EH (cell line): ENCODE results near the gene ZNF528.

Experiments
- DNase-seq: peaks from one replicate; pipeline ENCODE4 v3.0.0-alpha.2; 2015; ENCODE audit warnings: low read depth

Gene ZNF528

GRCh38 chr19:52397310-52398080, at the start of gene ZNF528:
Gene ZNF528, plus strand, starts transcription at chr19:52397849. Its CDS starts 4,165 bp downstream, at chr19:52402014.
- peak; percentile 94 for DNase-seq

DNA sequence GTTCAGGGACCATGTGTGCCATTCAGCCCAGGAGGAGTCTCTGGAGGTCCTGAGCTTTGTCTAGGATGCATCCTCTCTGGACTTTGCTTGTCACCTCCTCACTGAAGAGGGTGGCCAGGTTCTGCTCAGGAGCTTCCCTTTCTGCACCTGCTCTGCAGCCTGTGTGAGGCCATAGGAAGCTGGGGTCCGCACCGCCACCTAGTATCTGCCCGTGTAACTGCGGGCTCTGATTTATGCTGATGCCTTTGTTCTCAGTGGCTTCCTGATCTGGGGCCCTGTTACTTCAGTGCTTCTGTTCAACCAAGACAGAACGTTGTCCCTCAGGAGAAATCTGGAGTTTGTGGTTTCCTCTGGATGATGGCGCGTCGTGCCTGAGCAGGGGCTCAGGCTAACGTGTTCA, 46.1 kb upstream of the ZNF528 start:
- no peak for DNase-seq

DNA sequence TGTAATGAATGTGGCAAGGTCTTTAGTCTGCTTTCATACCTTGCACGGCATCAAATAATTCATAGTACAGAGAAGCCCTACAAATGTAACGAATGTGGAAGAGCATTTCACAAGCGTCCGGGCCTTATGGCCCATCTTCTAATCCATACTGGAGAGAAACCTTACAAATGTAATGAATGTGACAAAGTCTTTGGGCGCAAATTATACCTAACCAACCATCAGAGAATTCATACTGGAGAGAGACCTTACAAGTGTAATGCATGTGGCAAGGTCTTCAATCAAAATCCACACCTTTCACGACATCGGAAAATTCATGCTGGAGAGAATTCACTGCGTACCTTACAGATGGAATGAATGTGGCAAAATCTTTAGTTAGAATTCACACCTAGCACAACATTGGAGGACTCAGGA, 31.2 kb upstream of the ZNF528 start:
- DNase-seq, result no peak

GRCh38 chr19:52369559-52370340, 27.9 kb upstream of the ZNF528 start, which contains the start of gene ZNF880:
Gene ZNF880, plus strand, starts transcription at chr19:52369923. Its CDS starts 43 bp downstream, at chr19:52369966.
- DNase-seq, result peak; percentile 89

GRCh38 chr19:52370341-52370710, 27.3 kb upstream of the ZNF528 start:
- no peak for DNase-seq

DNA sequence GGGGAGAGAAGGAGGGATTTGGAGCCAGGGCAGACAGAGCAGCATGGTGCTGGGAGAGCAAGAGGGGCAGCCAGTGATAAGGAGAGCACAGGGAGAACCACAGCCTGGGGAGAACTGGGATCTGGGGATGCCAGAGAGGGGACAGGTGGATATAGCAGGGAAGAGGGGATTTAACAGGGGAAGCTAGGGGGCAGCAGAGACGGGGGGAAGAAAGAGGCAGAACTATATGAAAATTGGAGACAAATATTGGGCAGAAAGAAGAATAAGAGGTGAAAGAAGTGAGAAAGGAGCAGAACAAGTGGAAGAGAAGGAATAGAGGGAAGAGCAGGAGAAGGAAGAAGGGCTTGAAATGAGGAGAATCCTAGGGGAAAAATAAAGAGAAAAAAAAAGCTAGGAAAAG, 6.5 kb upstream of the ZNF528 start:
- no peak for DNase-seq

- DNase-seq, result peak; percentile 16
Measured at GRCh38 chr19:52398081-52398441, 412 bp downstream of the ZNF528 start.

- no peak for DNase-seq
Measured at GRCh38 chr19:52410276-52410675, 12.6 kb downstream of the ZNF528 start.

- no peak for DNase-seq
Measured at GRCh38 chr19:52415711-52416110, 18.1 kb downstream of the ZNF528 start.

- DNase-seq, result no peak
Measured at GRCh38 chr19:52428937-52429336, 31.3 kb downstream of the ZNF528 start, which contains the start of gene ZNF534. Gene ZNF534, plus strand, starts transcription at chr19:52429148. Its CDS starts 2,327 bp downstream, at chr19:52431475.

DNA sequence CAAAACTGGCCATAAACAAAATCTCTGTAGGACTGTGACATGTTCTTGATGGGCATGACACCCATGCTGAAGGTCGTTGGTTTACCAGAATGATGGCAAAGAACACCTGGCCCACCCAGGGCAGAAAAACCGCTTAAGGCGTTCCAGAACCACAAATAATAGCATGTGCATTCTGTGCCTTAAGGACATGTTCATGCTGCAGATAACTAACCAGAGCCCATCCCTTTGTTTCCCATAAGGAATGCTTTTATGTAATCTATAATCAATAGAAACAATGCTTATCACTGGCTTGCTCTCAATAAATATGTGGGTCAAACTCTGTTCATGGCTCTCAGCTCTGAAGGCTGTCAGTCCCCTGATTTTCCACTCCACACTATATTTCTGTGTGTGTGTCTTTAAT, 44.5 kb downstream of the ZNF528 start:
- DNase-seq, result no peak

- no peak for DNase-seq
Measured at GRCh38 chr19:52444506-52444905, 46.9 kb downstream of the ZNF528 start.

- DNase-seq, result no peak
Measured at GRCh38 chr19:52451241-52451640, 53.6 kb downstream of the ZNF528 start.

DNA sequence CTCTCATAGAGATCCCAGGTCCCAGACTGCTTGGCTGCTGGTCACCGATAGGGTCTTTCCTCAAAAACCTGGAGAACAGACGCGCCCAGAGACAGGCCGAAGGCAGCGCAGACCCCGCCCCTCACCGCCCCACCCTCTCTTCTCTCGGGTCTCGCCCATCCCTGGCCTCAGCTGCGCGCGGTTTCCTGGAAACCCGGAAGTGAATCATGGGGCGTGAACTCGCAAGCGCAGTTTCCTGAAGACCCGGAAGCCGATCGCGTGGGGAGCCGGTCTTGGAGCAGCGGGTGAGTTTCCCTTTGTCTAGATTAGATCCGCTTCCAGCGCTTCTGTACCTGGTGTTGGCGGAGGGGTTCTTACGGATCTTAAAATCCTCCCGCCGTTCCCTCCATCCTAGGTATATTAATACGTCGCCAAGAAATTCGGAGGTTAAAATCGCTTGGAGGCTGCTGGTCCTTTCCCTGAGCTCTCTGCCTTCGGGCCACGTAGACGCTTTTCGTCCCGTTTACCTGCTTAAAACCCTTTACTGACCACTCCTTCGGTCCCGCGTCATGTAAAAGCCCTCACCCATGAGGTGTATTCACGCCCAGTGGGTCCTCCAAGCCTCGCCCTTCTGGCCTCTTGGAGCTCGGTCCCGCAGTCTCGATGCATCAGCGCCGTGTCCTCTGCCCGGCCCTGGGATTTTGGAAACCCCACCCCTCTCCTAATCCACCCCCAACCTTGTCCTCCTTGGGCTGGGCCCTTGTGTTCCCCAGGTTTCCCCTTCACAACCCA, 55.9 kb downstream of the ZNF528 start, which contains the start of gene ZNF578:
Gene ZNF578 (plus strand): TSS at position 230 of the 771 bp plus-strand sequence. CDS start 48,293 bp downstream, outside the sequence.
- DNase-seq, result peak; percentile 85

- DNase-seq, result no peak
Measured at GRCh38 chr19:52464798-52465470, 67.3 kb downstream of the ZNF528 start.
